Measurements from ENCODE around the gene AGAP1.

AGAP1 gene

GRCh38 chr2:236180076-236180816 lies 686.4 kb downstream of the AGAP1 start:
- no peak for DNase-seq

GRCh38 chr2:236180831-236181453 lies 687.1 kb downstream of the AGAP1 start:
- DNase-seq: peak; percentile 74 to 81 (median 78)
